ENCODE results near the gene ARHGAP30.
"Not testable (repeated sequence)": the region's sequence is repeated elsewhere in the genome, so short reads cannot be mapped to it uniquely, and the experiment has no call there.

The ARHGAP30 gene

DNA sequence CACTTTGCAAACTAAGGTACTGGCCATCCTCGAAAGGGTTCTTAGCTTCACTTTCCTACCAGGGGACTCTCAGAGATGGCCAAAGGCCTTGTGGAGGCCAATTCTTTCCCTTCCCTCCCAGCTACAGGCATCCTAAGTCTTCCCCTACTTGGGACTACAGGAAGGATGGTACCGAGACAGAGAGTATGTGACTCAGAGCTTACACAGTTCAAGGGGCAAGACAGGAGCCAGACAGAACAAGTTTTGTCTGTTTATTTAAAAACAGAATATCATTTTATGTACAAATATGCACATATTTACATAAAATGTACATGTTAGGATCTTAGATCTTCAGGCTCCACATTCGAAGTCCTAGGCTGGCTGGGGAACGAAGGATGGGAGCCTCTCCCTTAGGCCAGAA, 1.1 kb upstream of the ARHGAP30 start:
- DNase-seq (ENCODE audit: low read depth in 2 of 2), result no peak

DNA sequence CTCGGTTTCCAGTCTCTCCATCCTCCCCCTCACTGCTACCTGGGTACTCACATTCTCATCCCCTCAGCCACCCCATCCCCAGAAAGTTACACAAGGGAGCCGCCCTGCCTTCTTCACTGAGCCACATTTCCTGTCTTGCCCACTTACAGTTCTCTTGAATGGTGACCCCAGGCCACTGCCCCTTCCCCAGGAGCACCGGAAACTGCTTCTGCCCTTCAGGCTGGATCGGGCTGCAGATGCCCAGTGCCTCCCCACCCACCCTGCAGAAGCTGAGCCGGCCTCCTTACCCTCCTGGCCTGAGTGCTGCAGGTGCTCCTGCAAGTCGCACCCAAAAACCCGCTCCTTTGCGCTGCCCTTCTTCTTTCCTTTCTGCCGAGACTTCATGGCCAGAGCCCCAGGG, 450 bp downstream of the ARHGAP30 start:
- DNase-seq (ENCODE audit: low read depth in 2 of 2), result no peak

DNA sequence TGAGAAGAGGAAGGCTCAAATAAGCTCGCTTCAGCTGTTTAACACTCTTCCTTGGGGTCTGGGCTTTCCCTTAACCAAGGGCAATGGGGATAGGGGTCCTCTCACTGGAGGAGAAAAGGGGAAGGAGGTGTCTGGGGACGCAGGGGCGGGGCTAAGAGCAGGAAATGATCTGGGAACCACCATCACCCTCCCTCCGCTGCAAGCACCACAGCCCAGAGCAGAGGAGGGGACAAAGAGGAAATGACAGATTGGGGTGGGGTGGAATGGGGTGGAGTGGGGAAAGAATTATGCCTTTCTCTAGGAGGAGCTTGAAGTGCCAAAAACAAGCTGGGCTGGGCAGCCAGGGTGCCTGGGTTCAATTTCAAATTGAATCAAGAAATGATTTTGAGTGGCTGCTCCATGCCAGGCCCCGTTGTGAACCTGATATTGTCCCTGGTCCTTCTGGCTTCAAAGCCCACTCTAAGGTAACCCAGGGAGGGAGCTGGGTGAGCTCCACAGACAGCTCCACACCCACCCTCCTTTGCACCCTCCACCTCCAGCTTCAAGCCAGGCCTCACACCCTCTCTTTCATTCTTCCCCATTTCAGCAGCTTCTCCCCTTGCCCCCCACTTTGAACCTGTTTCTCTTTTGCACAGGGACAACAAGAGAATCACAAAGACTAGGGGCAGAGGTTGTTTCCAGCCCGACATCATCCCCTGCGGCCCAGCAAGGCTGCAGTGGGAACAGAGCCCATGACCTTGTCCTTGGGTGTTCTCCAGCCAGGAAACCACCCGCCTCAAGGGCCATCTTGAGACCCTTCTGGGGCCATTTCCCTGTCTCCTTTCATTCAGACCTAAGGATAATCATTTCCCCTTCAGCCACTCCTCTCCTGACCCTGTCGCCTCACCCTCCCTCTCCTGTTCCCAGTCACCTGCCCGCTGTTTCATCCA, 1.1 kb downstream of the ARHGAP30 start:
- DNase-seq (ENCODE audit: low read depth in 2 of 2), result no peak

DNA sequence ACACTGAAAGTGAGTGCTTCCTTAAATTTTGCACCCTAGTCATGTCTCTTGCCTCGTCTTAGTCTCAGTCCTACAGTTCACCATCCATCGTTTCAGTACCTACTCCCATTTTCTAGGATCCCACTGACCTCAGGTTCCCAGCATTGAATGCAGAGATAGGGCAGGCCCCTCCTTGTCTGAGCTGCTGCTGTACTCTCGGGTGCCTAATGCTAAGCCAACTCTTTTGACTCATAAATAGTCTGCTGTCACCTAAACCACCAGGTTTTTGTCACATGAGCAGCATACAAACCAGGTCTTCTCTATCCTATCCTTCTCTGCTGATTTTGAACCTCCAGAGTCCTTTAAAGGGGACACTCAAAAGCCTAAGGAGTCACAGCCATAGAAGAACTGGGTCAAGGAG, 3.0 kb downstream of the ARHGAP30 start:
- DNase-seq (ENCODE audit: low read depth in 2 of 2), result no peak

DNA sequence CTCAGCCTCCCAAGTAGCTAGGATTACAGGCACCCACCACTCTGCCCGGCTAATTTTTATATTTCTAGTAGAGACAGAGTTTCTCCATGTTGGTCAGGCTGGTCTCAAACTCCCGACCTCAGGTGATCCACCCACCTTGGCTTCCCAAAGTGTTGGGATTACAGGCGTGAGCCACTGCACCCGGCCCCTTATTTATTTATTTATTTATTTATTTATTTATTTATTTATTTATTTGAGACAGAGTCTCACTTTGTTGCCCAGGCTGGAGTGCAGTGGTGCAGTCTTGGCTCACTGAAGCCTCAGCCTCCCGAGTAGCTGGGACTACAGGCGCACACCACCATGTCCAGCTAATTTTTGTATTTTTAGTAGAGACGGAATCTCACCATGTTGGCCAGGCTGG, 4.0 kb downstream of the ARHGAP30 start:
- DNase-seq (ENCODE audit: low read depth in 2 of 2), result not testable (repeated sequence)

DNA sequence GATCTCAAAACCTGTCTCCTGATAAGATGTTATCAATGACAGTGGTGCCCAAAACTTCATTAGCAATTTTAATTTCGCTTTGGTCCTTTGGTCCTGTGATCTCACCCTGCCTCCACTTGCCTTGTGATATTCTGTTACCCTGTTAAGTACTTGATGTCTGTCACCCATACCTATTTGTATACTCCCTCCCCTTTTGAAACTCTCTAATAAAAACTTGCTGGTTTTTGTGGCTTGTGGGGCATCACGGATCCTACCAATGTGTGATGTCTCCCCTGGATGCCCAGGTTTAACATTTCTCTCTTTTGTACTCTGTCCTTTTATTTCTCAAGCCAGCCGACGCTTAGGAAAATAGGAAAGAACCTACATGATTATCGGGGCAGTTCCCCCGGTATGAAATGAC, 5.8 kb downstream of the ARHGAP30 start:
- DNase-seq (ENCODE audit: low read depth in 2 of 2), result not testable (repeated sequence)

DNA sequence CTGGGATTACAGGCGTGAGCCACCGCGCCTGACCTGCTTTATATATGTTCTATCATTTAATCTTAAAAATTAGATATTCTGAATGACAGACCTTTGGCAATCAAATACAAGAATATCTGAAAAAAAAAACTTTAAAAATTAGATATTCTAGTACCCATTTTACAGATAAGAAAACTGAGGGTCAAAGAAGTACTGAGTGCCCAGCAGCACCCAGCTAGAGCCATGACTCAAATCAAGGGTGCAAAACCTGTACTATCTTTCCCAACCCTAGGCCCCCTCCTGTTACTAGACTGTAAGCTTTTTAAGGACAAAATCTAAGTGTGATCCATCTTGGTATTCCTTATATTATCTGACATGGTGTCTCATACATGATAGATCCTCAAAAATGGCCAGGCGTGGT, 8.3 kb downstream of the ARHGAP30 start:
- no peak for DNase-seq (ENCODE audit: low read depth in 2 of 2)

DNA sequence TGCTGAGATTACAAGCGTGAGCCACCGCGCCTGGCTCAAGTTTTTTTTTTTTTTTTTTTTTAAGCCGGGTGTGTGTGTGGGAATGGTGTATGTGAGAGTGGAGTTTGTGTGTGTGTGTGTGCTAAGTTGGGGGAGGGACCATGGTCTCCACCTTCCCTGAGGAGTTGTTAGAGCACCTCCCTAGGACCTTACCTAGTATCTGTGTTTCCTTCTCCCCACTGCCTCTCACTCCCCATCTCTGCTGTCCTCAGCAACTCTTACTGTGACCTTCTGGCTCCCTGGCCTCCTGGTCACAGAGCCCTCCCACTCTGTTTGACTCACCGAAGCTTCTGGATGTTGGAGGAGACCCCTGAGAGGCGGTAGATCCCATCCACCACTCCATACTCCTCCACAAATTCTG, 10.4 kb downstream of the ARHGAP30 start:
- no peak for DNase-seq (ENCODE audit: low read depth in 2 of 2)

DNA sequence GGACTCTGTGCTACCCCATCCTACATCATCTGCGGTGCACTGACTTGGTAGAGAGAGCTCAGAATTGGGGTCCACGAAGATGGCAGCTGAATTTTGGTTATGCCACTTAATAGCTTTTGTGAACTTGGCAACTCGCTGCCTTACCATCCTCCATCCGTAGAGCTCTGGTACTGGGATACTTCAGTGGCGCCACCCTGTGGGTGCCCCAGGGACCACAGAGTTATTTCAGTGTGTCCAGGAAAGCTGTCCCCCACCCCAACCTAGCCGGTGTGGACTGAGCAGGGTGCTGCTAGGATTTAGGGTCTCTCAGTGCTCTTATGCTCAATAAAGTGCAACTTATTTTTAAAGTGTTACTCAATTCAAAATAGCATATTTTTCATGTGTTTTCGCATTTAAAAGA, 14.9 kb downstream of the ARHGAP30 start:
- DNase-seq (ENCODE audit: low read depth in 2 of 2), result no peak

DNA sequence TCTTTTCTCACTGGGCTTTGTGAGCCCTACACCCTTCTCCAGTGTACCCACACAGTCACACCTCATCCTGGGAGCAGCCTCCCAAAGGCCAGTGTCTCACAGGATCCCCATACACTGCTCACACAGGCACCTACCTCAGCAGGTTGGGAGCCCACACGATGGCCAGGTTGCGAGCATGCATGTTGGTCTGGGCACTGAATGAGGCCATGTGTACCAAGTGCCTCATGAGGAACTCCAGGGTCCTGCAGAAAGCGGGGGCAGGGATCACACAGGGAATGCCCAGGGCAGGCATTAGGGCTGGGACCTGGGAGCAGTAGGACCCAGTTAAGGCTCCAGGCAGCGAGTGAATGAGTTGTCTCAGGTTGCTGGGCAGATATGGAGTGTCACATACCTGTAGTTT, 15.5 kb downstream of the ARHGAP30 start:
- no peak for DNase-seq (ENCODE audit: low read depth in 2 of 2)

DNA sequence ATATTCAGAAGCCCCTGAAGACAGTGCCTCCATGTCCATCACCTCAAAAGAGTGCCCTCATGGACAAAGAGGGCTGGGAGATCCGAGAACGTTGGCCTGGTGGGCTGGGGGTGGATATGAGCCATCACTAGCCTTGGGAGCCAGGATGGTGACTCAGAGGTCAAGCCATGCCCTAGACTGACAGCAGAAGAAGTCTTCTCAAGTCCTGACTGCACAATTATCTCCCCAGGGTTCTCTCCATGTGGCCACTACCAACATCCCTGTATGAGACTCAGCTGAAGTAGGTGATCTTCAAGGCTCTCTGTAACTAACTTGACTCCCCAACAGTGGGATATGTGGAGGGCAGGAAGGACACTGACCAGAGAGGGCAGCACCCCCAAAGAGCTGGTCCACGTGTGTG, 16.8 kb downstream of the ARHGAP30 start:
- no peak for DNase-seq (ENCODE audit: low read depth in 2 of 2)

DNA sequence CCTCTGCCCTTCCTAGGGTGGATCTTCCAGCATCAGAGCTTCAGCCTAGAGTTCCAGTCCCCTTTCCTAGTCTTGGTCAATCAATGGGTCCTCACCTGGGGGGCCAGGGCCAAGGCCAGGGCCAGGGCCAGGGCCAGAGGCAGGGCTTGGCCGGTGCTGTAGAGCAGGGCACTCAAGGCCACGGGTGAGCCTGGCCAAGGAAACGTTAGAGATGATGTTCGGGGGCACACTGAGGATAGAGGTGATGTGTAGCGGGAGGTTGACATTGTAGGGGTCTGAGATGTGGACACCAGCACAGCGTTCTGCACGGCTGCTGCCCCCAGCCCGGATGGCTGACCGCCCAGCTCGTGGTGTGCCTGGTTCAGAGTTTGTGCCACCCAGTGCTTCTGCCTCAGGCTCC, 18.5 kb downstream of the ARHGAP30 start:
- no peak for DNase-seq (ENCODE audit: low read depth in 2 of 2)

DNA sequence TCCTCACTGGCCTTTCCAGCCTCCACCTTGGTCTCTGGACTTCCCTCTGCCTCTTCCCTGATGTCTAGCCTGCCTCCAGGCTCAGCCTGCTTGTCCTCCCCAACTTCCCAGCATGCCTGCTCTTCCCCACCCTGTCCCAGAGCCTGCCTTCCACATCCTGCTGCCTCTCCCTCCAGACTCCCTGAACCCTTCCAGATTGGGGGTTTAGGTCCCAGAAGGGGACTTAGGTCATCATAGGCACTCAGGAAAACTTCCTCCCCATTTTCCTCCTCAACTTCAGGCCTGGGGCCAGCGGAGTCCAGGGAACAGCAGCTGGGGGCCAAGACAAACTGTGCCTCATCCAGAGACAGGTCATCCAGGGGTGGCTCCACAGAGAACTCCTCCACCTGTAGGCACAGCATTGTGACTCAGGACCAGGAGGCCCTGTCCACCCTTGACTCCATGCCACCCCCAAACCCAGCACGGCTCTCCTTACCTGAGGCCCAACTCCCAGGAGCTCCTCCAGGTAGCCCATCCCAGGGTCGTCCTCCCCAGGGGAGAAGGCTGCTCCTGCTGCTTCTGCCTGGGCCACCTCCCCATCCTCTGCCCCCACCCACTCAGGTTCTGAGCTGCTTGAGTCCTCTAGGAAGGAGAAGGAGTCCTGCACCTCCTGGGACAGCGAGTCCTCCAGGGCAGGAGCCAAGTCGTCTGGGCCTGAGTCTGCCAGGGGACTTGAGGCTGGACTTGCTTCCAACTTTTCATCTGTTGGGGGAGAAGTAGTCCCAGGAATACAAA, 20.6 kb downstream of the ARHGAP30 start:
- DNase-seq (ENCODE audit: low read depth in 2 of 2), result no peak

DNA sequence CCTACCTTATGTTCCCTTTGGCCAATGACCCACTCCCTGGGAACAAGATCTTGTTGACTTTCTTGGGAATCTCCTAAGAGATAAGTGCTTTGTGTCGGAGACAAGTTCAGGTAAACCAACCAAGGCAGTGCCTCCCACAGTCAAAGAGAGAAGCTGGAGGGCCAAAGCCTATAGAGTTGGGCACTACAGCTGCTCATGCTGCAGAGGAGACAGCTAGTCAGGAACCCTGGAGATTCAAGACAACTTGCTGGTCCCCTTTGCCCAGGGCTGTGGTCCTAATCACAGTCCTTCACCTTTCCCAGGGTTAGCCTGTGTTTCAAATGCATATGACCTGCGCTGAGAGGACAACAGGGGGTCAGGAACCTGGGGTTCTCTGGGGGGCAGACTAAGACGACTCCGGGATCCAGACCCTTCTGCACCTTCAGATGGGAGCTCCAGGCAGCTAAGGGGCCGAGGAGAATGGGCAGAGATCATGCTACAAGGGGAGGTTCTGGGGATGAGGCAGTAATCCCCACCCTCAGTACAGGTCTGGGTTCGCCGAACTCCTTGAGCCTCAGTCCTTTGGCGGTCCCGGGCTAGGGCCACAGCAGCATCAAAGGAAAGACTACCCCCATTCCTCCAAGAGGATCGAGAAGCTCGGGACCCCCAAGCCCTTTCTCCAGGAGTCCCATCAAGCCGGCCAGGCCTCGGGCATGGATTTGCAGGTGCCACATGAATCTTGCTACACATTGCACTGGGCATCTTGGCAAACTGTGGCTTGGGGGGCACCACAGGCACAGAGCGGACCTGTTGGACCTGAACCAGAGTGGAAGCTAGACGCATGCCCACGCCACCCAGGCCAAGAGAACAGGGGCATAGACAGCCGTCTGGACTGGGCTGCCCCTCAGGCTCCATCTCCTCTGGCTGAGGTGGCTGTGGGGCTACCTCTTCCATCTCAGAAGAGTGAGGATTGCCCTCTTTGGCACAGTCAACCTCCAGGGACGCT, 22.0 kb downstream of the ARHGAP30 start:
- DNase-seq (ENCODE audit: low read depth in 2 of 2), result no peak

DNA sequence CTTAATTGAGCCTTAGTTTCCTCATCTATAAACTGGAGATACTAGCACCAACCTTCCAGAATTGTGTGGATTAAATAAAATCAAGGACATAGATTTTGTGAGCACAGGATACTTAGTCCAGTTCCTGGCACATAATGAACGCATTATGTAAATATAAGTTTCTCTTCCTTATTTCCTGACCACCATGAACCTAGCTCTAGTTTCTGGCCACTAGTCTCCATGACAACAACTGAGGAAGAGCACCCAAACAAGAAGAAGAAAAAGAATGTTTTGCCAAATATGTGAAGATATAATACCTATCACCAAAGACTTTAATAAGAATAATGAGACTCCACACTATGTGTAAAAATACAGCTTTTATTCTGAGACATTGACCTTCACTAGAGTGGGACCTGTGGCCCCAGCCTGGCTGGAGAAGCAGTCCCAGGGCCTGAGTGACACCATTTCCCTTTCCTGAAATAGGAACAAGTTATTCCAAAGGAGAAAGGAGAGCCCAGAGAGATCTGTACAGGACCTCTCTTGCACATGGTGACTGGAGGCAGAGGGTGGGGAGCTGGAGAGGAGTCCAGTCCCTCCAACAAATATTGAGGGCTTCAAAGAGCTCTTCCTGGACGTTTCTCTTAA, 23.0 kb downstream of the ARHGAP30 start:
- no peak for DNase-seq (ENCODE audit: low read depth in 2 of 2)

DNA sequence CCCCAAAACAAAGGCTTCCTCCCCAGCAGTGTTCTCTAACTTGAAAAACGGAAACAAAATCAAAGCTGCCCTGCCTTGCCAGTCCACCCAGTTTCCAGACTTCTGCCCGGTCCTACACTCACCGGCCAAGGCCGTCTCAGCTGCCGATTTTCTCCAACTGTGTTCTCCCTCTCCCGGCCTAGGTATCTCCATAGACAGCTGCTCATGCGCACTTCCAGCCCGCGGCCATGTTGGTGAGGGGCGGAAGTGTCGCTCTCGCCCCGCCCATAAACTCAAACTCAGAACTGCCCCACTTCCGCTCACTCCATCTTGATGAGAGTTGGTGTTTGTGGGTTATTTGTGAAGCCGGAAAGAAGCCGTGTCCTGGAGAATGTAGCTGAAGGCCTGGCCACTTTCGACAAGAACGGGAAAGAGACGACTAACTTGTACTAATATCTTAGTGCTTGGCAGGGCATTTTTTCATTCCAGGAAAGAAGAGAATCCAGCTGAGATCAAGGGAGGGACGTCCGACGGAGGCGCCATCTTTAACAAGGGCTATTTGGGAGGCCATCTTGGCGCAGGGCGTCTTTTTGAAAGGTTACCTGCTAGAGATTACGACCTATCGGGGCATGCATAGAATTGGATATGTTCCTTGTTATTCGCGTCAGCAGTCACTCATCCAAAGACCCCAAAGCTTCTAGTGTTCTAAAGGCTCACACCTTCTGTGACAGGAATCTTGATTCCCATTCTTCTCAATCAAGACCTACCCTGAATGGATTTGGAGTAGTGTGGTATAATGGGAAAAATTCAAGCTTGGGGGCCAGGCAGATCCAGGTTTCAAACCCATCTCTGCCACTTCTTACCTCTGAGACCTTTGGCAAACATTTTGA, 23.7 kb downstream of the ARHGAP30 start, which contains the start of gene USF1:
USF1 (minus strand) TSS at position 242 of the 869 bp plus-strand sequence. CDS start 2,702 bp downstream, outside the sequence.
- peak; percentile 90 for DNase-seq (ENCODE audit: low read depth in 2 of 2)

DNA sequence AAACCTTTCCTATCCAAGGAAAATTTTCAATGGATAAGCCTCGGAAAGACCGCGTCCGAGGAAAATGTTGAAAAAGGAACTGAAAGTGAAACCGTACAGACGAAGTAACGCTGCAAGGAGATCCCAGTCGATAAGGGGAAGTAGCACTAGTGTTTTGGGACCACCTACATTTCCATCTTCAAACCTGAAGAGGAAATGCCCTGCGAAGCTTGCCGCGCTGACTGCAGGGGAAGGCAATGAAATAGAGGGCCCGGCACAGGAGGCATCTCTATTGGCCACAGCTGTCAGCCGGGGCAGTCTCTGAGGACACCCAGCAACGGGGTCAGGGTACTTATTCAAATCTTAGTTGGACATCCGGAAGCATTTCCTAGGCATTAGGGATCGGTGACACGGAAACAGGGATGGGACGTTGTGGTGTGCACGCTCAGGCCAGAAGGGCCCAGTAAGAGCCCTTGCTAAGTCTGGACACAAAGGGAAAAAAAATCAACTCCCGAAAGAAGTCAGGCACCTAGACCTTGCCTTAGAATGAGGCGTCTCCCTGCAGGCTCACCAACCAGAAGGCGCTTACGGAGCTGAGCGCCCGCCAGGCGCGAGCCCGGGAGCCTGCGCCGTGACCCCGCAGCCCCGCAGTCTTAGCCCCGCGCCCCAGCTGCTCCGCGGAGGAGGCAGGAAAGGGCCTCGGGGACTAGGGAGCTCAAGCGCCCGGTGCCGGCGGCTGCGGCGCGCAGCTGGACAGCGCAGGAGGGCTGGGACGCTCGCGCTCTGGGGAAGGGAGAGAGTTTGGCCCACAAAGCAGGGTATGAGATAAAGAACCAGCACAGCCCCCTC, 24.6 kb downstream of the ARHGAP30 start:
- peak in 1 of 2 experiments; percentile 13 for DNase-seq (ENCODE audit: low read depth in 2 of 2)

DNA sequence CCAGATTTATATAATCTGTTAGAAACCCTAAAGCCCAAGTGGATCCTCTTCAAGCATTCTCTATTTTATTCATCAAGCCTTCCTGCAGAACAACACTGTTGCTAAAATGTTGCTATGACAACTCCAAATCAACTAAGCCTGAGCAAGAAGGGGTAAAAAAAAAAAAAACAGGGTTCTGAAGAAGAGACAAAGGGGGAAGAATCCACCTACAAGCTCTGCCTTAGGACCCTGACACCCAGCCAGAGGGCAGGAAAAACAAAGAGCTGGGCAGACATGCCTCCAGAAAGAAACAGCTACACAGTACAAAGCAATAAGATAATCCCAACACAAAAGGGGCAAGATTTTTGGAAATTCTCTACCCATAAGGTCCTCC, 25.2 kb downstream of the ARHGAP30 start:
- DNase-seq (ENCODE audit: low read depth in 2 of 2), result no peak

DNA sequence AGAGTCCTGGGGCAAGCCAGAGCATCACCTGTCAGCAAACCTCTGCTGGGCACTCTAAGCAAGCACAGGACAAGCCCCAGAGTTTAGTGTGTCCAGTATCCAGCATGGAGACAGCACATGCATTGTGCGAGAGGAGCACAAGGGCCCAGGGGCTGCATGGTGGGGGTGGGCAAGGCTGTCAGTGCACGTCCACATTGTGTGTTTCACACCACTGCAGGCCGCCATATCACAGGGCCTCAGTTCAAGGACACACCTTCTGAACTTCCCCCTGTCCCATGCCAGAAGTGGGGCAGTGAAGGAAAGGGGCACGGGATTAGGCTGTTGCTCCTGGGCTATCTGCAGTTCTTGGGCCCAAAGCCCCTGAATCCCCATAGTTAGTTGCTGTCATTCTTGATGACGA, 30.1 kb downstream of the ARHGAP30 start:
- DNase-seq (ENCODE audit: low read depth in 2 of 2), result no peak

All from fibroblast of skin of left quadriceps (primary cell).